ENCODE data around the gene KNOP1.

The KNOP1 gene

GRCh38 chr16:19717741-19718623 is at the start of gene KNOP1, which contains the start of gene IQCK:
TSS of gene KNOP1 (minus strand) at chr16:19718227. CDS start at chr16:19715035, 3,192 bp downstream.
TSS of gene IQCK (plus strand) at chr16:19718271. CDS start at chr16:19718307, 36 bp downstream.
- DNase-seq (ENCODE audit: low read depth) = peak; percentile 84

DNA sequence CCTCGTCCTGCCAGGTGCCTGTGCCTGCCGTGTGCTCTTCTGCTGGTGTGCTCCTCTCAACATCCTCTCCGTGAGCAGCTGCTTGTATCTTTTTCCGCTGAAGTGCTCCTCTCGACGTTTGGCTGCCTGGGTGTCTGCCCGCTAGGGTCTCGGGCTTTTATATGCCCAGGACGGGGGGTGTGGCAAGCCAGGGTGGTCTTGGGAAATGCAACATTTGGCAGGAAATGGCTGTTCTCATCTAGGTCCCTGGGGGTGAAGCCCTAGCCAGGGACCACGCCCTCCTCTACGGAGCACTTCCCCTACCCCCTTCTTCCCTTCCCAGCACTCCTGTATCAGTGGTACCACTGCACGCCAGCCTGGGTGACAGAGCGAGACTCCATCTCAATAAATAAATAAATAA is 49.5 kb upstream of the KNOP1 start:
- DNase-seq (ENCODE audit: low read depth) = no peak

DNA sequence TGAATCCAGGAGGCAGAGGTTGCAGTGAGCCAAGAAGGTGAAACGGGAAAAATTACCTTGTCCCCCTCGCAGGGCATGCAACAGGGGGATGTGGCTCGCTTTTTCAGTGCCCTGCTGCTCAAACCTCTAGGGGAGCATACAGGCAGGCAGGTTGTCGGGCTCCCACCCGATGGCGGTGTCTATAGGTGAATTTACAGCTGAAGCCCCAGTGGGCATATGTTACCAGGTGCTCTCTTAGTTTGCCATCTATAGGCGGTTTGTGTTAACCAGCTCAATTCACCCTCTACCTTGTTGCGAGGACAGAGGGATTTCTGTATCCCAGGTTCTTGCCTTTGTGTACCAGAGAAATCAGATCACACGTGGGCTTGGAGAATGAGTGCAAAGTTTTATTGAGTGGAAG is 49.0 kb upstream of the KNOP1 start:
- no peak for DNase-seq (ENCODE audit: low read depth)

GRCh38 chr16:19766554-19766884 is 48.5 kb upstream of the KNOP1 start:
- DNase-seq (ENCODE audit: low read depth) = no peak

DNA sequence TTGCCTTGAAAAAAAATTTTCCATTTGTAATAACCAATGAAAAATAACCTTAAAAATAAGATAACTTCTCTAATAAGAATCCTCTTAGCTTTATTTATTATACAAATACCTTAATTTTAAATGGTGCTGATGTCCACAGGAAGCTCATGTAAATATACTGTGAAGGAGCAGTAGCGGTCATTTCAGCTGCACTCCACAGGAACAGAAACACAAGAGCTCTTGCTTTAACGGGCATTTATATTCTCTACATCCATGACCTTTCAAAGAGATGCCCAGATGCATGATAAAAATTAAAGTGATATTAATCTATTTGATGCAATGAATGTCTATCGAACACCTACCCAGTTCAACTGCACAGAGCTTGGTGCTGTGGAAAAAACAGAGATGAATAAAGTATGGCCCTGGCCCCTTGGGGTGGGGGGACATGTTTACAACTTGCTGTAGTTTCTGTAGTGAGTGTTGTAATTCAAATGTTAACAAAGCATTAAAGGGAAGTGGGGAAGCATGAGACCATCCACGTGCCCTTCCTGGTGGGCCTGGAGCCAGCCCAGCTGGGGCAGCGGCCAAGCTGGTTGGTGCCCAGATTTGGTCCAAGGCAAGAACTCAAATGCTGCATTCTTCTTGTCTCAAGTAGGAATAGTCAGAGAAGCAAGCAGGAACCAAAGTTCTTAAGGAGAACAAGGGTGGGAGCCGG is 48.0 kb upstream of the KNOP1 start:
- no peak for DNase-seq (ENCODE audit: low read depth)

DNA sequence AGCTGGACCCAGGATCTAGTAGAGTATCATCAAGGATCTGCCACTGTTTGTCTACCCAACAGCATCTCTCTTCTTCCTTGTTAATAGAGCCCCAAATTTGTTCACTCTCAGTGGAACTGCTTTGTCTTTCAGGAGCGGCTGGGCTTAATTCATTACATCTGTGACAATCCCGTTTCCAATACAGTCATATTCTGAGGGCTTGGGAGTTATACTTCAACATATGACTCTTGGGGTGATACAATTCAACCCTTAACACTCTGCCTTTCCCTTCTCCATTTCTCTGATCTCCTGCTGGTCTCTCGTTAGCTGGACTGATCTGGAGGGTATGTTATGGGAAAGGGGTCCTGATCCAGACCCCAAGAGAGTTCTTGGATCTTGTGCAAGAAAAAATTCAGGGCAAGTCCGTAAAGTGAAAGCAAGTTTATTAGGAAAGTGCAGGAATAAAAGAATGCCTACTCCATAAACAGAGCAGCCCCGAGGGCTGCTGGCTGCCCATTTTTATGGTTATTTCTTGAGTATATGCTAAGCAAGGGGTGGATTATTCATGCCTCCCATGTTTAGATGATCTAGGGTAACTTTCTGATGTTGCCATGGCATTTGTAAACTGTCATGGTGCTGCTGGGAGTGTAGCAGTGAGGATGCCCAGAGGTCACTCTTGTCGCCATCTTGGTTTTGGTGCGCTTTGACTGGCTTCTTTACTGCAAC is 42.5 kb upstream of the KNOP1 start:
- no peak for DNase-seq (ENCODE audit: low read depth)

DNA sequence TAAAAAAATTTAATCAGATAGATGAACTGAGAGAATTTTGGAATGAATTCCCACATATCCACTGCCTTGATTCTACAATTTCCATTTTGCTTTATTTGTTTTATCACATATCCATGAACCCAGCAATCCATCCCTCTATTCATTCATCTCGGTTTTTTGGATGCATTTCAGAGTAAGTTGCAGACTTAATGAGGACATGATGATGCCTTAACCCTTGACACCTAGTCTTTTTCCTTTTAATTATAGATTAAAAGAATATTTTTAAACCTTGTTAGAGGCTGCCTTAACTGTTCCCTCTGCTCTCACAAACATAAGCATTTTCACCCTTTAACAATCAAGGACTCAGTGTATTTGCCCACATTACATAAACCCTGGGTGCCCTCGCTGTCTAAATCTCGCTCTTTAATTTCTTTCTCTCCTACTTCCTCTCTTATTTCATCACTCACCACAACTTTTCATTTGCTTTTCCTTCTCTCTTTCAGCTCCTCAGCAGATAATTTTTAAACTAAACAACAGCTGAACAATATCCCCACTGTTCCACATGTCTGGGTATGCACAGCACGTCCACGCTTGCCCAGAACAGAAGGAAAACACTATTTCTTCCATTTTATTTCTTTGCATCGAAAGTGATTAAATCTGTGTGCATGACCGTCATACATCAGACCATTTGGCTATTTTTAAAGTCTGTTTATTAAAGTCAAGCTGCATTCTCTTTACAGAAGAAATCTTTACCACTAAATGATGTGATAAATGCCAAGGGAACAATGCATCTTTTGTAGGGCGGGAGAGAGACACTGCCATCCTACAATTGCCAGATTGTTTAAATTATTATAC is 40.0 kb upstream of the KNOP1 start:
- DNase-seq (ENCODE audit: low read depth) = no peak

DNA sequence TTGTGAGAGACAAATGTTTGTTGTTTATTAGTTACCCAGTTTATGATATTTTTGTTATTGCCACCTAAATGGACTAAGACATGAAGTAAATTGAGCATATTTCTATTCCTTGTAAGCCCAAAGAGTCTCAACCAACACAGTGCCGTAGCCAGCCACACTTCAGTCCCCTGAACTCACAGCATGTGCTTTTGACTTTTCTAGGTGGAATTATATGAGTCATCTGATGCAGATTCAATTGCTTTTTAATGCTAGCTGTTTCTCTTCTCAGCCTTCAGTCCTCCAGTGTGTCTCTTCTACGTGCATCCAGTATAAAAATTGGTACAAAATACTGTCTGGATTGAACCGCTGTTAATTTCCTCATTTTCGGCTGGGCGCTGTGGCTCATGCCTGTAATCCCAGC is 39.0 kb upstream of the KNOP1 start:
- no peak for DNase-seq (ENCODE audit: low read depth)

DNA sequence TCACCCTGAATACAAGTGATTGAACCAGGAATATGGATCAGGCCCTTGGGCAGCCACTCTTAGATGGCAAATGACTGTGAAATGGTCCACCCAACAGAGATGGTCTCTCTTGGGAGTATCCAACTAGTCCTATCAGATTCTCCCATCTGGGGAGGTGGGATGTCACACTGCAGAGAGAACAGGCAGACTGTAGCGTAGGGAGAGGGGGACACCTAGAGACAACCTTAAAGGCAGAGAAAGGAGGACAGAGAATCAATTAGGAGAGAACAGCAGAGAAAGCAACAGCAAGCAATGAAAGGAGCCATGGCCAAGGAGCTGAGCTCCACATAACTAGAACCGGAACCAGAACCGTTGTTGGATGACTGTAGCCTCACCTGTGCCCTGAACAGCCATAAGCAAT is 37.2 kb upstream of the KNOP1 start:
- no peak for DNase-seq (ENCODE audit: low read depth)

DNA sequence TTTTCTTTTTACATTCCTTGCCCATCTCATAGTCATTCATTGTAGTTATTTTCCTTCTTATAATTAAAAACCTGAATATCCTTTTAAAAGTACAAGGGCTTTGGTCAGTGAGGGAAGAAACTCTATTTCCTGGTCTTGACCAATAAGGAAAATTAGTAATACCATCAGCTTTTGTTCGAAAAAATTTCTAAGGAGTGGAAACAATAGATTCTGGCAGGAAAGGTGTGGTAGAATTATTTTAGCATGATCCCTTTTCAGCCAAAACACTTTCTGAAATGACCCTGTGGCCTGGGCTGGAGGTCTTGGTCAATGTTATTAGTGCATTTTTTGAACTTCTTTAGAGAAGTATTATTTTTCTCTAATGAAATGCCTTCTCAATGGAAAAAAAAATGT is 36.6 kb upstream of the KNOP1 start:
- DNase-seq (ENCODE audit: low read depth) = no peak

GRCh38 chr16:19753815-19754643 is 36.0 kb upstream of the KNOP1 start:
- no peak for DNase-seq (ENCODE audit: low read depth)

DNA sequence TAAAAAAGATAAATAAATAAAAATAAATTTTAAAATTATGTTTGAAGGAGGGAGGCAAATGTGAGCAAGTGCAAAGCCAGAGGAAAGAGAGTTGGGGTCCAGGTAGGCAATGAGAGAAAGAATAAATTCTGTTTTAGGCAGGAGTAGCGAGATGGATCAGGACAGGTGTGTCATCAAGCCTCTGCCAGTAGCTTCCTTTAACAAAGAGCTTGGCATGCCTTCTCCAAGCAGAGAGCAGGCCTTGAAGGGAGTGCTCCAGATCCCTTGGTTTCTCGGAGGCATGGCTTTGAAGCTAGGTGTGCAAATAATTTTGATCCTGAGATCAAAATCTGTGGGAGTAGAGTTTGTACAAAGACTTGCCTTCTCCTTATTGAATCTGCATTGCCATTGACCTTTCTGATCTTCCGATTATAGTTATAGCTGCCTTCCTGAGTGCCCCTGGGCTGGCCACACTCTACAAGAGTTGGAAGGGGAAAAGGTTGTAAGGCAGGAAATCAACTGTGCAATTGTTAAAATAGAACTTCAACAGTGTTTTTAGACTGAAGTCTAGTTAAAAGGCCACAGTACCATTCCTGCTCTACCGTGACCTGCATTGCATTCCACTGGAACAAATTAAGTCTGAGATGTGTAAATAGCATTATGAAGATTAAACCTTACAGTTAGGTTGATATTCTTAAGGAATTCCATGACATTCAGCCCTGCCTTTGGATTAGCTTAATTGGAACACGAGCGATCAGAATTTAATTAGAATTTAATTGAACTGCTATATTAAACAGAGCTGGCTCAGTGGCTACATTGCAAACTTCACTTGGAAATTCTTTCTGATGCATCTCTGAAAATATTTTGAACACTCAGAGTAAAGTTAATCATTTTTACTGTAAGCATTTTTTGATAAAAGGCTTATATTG is 33.7 kb upstream of the KNOP1 start:
- no peak for DNase-seq (ENCODE audit: low read depth)

DNA sequence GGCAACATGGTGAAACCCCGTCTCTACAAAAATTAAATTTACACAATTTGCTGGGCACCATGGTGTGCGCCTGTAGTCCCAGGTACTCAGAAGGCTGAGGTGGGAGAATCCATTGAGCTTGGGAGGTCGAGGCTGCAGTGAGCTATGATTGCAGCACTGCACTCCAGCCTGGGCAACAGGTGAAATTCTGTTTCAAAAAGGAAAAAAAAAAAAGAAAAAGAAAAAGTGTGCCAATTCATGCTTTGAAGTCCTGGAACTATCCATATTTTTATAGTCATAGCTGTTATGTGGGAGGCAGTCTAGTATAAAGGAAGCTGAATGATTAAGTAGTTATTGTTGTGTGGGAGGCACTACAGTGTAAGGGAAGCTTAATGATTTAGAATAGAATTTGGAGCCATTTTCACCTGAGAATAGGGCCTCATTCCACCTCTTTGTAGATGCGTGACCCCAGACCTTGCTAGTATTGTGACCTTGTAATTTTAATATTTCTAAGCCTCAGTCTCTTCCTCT is 31.6 kb upstream of the KNOP1 start:
- no peak for DNase-seq (ENCODE audit: low read depth)

GRCh38 chr16:19748389-19749168 is 30.6 kb upstream of the KNOP1 start:
- no peak for DNase-seq (ENCODE audit: low read depth)

GRCh38 chr16:19746561-19746960 is 28.5 kb upstream of the KNOP1 start:
- no peak for DNase-seq (ENCODE audit: low read depth)

DNA sequence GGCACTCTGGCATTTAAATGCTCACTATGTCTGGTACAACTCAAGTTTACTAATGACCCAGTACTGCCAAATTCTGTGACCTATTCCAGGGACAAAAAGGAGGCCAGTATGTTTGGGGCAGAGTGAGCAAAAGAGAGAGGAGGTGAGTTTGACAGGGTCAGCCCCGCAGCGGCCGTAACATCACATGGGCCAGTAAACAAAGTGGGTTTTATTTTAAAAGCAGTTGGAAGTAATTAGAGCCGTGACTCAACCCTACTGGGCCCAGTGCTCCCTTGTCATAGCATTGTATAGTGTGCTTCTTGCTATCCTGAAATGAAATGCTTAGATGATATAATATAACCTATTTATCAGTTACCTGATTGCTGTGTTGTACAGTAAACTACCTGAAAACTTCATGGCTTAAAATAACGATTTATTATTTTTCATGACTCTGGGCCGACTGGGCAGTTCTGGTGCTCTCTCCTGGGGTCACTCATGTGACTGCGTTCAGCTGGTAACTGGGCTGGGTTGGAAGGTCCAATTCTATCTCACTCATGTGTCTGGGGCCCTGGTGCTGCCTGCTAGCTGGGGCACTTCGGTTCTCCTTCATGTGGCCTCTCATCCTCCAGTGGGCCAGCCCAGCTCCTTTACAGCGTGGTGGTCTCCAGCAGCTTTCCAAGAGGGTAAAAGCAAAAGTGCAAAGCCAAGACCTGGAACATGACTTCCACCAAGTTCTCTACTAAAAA is 27.4 kb upstream of the KNOP1 start:
- DNase-seq (ENCODE audit: low read depth) = no peak

DNA sequence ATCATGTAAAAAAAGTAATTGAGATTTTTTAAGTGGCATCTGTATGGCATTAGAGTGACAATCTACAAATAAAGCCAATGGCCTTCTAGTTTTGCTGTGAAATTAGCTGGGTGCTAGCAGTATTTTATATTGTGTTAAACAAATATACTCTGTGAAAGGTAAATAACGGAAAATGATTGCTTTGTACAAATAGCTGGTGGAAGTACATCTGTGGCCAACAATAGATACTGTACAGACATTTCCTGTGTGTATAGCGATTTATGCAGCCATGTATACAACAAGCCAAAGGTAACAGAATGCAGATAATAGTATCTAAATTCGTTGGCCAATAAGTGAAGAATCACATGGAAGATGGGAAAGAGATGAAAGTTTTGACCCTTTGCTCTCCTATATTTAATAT is 26.6 kb upstream of the KNOP1 start:
- no peak for DNase-seq (ENCODE audit: low read depth)

DNA sequence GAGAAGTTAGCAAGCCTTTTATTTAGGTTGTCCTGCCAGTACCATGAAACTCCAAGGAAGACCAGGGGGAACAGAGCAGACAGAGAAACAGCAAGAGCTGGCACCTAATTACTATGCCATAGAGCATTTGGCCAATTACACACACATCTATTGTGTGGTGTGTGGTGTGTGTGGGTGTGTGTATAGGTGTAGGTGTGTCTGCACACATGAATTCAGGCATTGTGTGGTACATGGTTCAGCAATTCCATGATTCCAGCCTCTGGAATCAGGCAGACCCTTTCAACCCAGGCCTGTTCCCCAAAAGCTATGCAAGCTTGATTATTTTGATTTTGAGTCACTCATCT is 25.8 kb upstream of the KNOP1 start:
- DNase-seq (ENCODE audit: low read depth) = no peak

Measured in stimulated activated CD8-positive, alpha-beta memory T cell treated with anti-CD3 and anti-CD28 coated beads, Interleukin-4, amount 100 ng/mL, for 24 hours (primary cell).